SKM-1 (cell line): ENCODE data around the gene C11orf21.
A peak's percentile ranks its signal among the peaks of the same experiment; 100 is the strongest.
"Not testable (repeated sequence)": the region's sequence is repeated elsewhere in the genome, so short reads cannot be mapped to it uniquely, and the experiment has no call there.

Source experiments
- DNase-seq: peaks from one replicate; lab custom pipeline; 2025; ENCODE audit not compliant: unreplicated experiment; lab: John Stamatoyannopoulos, UW

C11orf21 gene

DNA sequence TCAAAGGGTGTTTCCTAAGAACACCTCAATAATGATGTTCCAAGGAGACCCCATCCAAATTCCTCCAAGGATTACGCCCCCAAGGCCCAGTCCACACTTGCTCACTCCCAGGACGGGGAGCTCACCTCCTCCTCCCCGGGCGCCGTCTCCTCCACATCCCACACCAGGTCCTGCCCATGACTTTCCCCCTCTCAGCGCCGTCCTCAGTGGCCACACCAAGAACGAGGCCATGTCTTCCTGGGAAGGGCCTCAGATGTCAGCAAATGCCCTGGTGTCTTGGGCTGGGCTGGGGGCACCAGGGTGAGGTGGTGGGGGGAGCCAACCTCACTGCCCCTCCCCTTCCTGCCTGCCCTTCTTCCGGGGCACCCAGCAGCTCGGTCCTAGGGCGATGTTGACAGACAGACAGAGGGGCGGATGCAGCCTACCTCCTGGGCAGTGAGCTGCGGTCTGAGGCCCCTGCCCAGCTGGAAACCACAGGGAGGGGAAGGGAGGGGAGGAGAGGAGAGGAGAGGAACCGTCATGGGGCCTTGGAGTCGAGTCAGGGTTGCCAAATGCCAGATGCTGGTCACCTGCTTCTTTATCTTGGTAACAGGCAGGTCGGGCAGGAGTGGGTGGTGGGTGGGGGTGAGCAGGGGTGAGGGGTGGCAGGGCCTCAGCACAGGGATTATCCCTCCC is at the start of gene C11orf21, which contains the start of gene TSPAN32:
Gene C11orf21 (minus strand): TSS at position 288 of the 675 bp plus-strand sequence. CDS start 110 bp downstream, at position 178.
Gene TSPAN32 (plus strand): TSS at position 383 of the 675 bp plus-strand sequence. CDS start 137 bp downstream, at position 520.
- peak; percentile 93 for DNase-seq

DNA sequence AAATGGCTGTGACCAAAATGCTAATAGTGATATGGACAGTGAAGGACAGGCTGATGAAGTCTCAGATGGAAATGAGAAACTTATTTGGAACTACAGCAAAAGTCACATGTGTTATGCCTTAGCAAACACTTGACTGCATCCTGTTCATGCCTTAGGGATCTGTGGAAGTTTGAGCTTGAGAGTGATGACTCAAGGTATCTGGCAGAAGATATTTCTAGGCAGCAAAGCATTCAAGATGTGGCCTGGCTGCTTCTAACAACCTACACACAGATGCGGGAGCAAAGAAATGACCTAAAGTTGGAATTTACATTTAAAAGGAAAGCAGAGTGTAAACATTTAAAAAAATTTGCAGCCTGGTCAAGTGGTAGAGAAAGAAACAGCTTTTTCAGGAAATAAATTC is 47.3 kb upstream of the C11orf21 start:
- no peak for DNase-seq

DNA sequence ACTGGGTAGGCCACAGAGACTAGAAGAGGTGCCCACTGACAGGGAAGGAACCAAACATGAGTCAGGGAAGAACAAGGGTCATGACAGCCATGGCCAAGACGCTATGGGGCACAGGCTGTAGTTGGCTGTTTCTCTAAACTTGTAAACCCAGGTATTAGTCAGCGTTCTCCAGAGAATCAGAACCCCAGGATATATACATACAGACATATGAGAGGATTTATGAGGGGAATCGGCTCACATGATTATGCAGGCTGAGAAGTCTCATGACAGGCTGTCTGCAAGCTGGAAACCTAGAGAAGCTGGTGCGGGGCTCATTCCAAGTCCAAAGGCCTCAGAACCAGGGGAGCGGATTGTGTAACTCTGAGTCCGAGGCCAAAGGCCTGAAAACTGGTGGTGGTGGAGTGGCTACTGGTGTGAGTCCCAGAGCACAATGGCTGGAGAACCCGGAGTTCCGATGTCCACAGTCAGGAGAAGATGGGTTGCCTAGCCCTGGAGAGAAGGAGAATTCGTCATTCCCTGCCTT is 45.7 kb upstream of the C11orf21 start:
- DNase-seq: no peak

DNA sequence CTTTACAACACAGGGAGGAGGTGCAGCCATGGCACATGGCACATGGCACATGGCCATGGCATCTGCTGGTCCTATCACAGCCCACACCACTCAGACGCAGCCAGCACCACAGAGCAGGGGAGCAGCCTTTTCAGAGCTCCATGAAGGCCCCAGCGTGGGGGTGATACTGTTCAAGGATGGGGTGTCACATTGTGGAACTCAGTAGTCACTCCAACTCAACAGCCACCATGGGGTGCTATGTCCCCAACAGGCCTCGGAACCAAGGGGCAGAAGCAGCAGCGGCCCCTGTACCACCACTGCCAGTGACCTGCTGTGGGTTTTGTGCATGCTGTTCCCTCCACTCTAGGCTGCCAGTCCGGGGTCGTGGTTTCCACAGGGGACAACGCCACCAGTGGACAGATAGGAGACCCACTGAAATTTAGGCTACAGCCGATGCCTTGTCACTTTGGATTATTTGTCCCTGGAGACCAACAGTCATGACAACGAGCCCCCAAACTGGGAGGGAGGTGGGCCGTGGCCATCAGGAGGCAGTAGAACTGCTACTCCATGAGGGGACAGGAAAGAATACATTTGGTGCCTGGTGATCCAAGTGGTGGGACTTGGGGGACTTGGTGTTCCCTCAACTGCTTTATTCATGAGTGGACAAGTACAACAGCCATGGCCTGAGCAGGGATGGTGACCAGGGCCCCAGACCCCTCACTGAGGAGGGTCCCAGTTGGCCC is 45.0 kb upstream of the C11orf21 start:
- no peak for DNase-seq

DNA sequence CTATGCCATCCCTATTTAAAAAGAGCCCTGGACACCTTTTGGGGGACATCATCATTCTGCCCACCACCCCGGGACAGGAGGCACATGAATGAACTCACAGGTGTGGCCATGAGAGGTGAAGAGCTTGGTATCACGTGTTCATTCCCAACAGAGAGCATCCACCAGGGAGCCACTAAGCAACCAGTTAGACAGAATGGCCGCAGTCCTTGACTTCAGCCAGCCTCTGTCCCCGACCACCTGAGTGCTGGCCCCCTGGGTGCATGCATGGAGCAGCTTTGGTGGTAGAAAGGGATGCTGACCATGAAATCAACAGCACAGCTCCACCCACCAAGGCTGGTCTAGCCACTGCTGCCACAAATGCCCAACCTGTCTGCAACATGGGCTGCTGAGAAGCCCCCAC is 44.3 kb upstream of the C11orf21 start:
- no peak for DNase-seq

DNA sequence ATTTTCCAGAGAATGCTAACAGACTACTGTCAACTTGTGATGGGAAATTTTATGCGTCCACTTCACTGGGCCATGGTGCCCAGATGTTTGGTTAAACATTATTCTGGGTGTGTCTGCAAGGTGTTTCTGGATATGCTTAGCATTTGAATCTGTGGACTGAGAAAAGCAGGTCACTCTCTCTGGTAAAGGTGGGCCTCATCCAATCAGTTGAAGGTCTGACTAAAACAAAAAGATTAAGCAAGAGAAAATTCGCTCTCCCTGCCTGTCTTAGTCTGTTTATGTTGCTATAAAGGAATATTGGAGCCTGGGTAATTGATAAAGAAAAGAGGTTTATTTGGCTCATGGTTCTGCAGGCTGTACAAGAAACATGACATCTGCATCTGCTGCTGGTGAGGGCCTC is 43.3 kb upstream of the C11orf21 start:
- DNase-seq: no peak

DNA sequence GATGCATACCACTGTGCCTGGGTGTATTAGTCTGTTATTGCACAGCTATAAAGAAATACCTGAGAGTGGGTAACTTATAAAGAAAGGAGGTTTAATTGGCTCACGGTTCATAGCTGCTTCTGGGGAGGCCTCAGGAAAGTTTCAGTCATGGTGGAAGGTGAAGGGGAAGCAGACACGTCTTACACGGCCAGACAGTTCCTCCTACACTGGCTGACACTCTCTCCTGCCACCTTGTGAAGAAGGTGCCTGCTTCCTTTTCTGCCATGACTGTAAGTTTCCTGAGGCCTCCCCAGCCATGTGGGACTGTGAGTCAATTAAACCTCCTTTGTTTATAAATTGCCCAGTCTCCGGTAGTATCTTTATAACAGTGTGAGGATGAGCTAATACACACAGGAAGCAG is 41.8 kb upstream of the C11orf21 start:
- no peak for DNase-seq

DNA sequence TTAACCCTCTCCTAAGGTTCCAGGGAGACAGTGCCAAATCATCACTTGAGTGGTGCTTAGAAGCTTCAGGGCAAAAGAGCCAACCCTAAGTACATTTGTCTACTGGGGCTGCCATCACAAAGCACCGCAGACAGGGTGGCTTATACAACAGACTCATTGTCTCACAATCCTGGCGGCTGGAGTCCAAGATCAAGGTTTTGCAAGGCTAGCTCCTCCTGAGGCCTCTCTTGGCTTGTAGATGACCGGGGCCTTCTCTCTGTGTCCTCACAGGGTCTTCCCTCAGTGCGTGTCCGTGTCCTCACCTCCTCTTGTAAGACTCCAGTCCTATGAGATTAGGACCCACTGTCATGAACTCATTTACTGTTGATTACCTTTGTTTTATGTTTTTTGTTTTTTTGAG is 41.3 kb upstream of the C11orf21 start:
- DNase-seq: no peak

DNA sequence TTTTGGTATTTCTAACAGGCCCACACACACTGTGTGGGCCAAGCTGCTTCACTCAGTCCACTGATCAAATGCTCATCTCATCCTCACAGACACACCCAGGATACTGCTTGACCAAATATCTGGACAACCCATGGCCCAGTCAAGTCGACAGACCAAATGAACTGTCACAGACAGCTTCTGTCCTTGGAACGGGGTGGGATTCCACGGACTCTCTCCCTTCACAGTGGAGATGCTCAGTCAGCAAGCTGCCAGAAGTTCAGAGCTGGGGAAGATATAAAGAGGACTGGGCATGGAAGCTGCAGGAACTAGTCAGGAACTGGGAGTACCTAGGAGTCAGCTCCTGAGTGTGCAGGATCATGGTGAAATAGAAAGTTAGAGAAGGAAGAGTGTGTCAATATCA is 40.8 kb upstream of the C11orf21 start:
- DNase-seq: no peak

DNA sequence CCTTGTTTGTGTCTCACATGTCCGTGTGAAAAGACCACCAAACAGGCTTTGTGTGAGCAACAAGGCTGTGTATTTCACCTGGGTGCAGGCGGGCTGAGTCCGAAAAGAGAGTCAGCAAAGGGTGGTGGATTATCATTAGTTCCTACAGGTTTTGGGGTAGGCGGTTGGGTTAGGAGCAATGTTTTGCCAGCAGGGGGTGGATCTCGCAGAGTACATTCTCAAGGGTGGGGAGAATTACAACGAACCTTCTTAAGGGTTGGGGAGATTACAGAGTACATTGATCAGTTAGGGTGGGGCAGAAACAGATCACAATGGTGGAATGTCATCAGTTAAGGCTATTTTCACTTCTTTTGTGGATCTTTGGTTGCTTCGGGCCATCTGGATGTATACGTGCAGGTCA is 37.0 kb upstream of the C11orf21 start:
- not testable (repeated sequence) for DNase-seq

DNA sequence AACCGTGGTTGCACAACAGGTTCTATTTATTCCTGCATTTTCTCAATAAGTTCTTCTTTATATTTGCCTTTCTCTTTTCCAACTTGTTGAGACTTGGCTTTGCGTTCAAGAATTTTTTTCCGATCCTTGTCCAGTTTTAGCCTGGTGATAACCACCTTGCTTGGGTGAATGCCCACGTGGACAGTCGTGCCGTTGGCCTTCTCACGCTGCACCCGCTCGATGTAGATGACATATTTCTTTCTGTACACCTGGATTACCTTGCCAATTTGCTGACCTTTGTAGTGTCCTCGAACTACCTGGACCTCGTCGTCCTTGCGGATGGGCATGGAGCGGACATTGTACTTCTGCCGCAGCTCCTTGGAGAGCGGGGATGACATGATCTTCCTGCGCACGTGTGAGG is 33.6 kb upstream of the C11orf21 start:
- not testable (repeated sequence) for DNase-seq

DNA sequence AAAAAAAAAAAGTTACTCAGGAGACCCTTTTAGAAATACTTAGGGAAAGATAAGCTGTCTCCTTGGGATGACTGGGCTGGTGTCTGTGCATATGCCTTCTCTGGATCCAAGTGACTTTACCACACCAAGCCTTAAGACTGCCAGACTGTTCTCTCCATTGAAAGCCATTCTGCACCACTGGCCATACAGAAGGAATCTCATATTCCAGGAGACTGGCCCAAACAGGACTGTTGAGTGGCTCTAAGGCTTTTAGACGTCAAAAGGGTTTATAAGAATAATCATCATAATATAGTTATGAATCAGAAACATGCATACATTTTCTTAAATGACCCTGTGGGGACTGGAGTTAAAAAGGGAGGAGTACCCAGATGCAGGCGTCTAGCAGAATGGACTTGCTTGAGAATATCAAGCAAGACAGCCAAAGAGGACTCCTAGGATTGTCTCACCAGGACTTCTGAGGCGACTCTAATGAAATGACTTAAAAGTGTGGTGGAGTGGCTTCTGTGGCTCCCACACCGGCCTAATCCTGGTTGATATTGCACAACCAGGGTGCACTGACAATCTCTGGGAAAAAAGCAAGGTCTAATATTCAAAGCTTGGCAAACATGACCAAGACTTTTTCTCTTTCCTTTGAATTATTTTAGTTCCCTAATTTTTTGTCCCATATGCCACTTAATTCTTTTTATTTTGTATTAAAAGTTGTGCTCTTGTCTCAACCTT is 31.9 kb upstream of the C11orf21 start:
- not testable (repeated sequence) for DNase-seq

DNA sequence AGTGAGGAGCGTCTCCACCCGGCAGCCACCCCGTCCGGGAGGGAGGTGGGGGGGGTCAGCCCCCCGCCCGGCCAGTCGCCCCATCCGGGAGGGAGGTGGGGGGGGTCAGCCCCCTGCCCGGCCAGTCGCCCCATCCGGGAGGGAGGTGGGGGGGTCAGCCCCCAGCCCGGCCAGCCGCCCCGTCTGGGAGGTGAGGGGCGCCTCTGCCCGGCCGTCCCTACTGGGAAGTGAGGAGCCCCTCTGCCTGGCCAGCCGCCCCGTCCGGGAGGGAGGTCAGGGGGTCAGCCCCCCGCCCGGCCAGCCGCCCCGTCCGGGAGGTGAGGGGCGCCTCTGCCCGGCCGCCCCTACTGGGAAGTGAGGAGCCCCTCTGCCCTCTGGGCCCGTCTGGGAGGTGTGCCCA is 30.9 kb upstream of the C11orf21 start:
- DNase-seq: not testable (repeated sequence)

DNA sequence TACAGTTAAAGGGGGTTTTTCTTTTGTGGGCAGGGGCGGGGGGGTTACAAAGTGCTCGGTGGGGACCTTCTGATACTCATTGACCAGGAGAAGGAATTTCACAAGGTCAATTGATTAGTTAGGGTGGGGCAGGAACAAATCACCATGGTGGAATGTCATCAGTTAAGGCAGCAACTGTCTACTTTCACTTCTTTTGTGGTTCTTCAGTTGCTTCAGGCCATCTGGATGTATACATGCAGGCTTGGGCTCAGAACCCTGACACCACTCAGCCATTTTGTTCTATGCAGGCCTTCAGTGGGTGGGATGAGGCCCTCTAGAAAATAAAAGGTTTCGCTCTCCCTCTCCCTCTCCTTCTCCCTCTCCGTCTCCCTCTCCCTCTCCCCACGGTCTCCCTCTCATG is 29.7 kb upstream of the C11orf21 start:
- DNase-seq: no peak

DNA sequence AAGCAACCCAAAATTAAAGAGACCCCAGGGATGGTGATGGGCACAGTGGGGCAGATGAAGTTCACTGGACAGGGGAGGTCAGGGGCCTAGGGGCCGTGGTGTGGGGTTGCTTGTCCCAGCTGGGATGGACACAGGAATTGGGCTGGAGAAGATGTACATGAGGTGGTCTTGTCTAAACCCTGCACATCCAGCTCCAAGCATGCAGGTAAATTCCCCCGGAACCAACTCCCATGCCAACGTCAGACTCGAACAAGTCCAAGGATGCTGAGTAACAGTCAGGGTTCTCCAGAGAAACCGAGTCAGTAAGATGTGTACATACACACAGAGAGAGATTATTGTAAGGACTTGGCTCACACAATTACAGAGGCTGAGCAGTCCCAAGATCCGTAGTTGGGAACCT is 29.0 kb upstream of the C11orf21 start:
- DNase-seq: no peak

DNA sequence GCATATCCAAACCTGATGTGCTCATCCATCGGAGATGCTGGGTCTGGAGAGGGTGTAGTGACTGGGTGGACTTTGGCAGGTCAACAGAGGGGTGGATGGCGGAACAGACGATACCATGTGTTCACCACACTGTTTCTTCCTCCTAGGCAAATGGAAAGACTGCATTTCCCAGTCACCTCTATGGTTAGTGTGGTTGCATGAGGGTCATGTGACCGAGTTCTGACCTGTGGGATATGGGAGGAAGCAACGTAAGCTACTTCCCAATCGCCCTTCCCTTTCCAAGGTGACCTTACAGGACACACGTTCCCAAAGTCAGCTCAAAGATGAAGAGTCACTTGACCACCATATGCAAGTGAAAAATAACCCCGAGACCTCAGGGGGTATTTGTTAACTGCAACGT is 27.8 kb upstream of the C11orf21 start:
- no peak for DNase-seq

DNA sequence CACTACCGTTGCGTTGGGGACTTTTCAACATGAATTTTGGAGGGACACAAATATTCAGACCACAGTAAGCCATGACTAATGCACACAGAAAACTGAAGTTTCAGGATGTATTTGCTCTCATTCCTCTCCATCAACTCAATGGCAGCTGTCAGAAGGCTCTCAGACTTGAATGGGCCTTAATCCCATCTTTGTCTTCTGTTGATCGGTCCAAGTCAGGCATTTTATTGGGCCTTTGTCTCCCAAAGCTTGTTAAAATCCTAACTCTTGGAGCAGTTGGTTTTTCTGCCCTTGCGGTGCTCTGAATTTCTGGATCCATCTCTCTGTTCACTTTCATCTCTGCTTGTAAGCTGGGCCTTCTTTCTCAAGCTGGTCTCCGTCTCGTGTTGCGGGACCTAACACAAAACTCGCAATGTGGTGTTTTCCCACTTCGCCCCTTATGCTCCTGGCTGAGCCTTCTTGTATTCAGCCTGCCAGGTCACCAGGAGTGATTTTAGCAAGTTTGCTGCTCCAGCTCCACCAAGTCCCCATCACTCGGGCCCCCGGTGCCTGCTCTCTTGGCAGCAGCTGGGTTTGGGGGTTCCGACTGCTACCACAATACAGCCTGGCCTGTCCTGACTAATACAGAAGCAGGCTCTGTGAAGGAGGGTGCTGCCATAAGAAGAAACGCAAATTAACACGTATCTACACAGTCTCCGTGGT is 27.1 kb upstream of the C11orf21 start:
- no peak for DNase-seq

DNA sequence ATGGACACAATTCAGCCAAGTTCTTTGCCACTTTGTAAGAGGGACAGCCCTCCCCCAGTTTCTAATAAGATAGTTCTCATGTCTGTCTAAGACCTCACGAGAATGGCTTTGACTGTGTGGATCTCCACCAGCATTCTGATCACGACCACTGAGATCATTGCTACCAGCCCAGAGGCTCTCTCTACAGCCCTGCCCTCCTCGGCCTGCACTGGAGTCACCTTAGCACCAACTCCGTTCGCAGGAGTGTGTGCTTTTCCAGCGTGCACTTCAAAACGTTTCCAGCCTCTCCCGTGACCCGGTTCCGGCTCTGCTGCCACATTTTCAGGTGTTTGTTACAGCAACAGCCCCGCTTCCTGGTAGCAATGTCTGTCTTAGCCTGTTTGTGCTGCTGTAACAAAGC is 26.3 kb upstream of the C11orf21 start:
- no peak for DNase-seq

DNA sequence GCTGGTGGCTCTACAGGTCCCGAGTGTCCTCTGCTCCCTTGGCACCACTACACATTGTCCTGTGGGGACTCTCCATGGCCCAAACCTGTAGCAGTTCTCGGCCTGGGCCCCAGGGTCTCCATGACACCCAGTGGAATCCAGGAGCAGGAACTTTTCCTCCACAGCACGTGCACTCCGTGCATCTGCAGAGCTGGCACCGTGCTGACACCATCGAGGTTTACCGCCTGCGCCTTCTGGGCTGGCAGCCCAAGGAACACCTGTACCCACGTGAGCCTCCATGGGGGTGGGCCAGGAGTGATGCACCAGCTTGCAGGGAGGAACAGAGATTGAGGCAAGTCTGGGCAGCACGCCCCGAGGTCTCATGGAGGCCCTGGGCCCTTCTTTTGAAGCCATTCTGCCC is 25.3 kb upstream of the C11orf21 start:
- no peak for DNase-seq

DNA sequence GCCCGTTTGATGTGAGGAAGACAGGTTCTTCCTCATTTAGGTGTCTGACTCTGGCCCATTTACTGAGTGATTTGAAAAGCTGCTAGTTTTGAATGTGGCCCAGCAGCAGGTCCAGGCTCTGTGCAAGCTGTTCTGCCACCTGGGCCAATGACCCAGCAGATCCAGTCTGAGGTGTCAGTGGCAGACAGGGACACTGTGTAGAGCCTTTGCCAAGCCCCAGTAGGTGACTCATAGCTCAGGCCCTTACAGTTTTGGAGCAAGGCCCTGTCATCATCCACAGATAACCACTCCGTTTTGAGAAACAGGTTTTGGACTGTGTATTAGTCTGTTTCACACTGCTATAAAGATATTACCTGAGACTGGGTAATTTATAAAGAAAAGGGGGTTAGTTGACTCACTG is 24.0 kb upstream of the C11orf21 start:
- DNase-seq: no peak

DNA sequence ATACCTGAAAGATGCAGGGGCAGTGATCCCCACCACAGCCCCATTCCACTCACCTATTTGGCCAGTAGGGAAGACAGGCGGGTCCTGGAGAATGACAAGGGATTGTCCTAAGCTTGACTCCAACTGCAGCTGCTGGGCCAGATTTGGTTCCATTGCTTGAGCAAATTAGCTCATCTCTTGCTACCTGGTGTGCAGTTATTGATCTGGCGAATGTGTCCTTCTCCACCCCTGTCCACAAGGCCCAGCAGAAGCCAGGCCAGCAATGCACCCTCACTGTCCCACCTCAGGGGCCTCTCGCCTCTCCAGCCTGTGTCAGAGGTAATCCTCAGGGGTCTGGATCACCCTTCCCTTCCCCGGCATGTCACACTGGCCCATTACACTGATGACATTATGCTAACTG is 23.4 kb upstream of the C11orf21 start:
- no peak for DNase-seq
